GM18517 (cell line): Measurements from ENCODE around the gene STK39.
"Not testable (repeated sequence)": the region's sequence is repeated elsewhere in the genome, so short reads cannot be mapped to it uniquely, and the experiment has no call there.

ENCODE experiments used
- ATAC-seq: cut with Tn5 transposase; IDR thresholded peaks from one replicate; pipeline ENCODE4 v1.9.1; 2021; ENCODE audit warnings: mild to moderate bottlenecking, moderate library complexity; ENCODE audit not compliant: unreplicated experiment

The STK39 gene

DNA sequence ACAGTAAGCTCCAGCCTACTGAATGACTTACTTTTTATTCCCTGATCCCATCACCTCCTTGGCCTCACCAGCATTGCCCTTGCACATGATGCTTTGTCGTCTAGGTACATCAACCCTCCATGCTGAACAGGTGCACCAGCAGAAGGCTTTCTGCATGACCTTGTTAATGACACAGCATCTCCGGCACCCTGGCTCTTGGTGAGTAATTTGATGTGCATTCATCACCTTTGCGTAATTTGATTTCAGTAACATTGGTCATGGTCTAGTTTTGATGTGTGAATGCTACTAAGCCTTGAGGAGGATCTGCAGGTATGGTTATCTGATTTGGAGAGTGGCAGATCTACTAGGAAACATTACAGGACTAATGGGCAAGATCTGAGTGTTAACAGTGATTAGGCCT is 103.6 kb downstream of the STK39 start:
- no peak for ATAC-seq

DNA sequence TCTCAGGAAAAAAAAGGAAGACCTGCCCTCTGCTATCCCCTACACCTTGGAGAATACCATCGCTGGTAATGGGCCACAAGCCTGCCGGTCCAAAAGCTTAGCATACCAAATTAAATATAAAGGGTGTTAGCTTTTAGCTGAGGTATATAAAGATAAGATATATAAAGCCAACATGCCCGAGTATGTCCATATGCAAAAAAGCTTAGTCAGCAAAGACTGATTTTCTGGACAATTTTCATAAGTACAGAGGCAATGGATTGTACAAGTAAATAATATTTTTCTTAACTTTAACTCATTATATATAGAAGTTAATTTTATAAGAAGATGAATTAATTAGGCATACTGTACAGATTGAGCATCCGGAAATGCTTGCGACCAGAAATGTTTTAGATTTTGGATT is 106.5 kb downstream of the STK39 start:
- ATAC-seq = no peak

DNA sequence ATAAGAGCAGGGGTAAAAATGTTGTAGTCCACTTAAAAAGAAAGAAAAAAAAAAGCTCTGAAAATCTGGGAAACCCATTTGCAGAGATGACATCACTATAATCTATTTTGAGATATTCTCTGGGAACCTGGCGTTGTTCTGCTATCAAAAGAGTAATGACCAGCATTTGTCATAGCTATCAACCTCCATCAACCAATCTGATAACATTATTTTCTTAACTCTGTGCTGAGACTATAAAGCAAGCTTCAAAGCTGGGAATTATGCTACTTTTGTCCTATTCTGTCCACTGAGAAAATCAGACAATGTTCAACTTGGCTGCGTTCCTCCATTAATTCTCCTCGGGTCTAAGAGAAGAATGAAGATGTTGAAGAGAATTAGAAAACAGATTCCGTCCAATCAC is 107.5 kb downstream of the STK39 start:
- ATAC-seq = no peak

DNA sequence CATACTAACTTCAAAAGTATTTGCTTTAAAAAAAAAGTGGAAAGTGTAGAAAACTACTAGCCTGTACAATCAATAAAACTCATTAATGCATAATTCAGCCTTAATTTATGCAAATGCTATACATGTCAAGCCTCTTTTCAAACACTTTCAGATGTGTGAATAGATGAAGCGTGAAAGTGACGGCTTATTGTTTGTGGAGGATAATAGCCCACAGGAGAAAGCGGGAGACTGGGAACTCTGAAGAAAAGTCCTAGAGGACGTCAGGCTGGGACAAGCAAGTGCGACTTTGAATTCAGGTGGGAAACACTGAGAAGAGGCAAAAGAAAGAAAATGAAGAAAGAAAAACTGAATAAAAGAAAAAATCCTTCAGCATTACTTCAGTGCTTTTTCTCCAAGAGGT is 108.5 kb downstream of the STK39 start:
- no peak for ATAC-seq

DNA sequence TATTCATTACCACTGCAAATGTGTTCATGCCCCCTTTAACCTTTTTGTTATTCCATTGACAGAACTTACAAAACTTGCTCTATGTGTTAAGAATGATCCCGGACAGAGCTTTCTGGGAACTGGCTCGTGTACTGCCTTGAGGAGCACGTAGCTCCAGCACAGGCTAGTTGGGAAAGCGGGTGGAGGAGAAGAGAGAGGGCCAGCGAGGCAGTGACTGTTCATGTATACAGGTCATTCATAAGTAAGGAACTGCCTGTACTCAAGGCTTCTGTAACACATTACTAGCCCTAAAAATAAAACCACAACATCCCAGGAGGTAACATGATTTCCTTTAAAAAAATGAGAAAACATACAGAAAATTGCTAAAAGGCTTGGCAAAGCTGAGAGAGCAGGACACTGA is 109.0 kb downstream of the STK39 start:
- no peak for ATAC-seq

DNA sequence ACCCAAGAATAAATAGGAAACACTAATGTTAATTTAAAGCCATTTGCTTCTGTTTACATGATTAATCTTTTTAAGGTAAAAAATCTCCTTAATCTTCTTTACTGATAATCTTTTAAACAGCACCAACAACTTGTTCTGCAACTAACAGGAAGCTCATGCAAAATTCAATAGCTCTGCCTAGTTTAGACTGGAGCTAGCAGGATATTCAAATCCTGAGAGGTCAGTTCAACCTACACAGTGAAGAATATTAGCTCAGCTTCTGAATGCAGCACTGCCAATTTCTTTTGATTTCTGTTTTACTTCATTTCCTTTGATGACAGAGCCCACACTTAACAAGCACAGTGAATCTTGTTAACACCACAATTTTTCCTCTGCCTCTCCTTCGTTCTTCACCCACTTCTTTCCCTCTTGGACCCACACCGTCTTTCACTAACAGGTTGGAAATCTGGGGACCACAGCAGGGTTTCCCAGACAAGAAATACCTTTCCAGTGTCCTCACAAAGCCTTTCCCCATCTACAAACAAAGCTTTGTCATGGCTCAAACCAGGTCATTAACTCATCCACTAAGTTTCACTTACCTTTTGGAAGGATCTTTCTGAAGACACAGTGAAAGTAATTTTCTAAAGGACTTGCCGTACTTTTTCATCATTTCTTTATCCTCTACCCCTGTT is 109.8 kb downstream of the STK39 start:
- ATAC-seq = no peak

DNA sequence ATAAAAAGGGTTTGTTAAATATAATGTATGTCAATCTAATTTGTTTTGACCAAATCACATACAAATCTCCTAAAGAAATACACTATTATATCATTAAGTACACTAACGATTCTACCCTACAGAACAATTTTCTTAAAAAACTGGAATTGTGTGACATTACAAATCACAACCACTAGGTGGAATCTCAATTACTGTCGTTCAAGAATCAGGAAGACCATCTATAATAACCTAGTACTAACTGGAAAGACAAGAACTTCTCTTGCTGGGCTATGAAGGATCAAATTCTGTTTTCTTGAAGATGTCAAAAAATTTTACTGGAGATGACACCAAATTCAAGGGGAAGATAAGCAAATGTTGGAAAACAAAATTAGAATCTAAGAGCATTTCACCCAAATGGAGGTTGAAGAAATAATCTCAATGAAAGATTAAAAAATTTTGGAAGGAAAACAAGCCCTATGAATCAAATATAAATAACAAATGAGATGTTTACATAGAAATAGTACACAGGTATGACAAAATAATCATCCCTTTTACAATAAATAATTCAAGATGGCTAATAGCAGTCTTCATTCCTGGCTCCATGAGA is 110.9 kb downstream of the STK39 start:
- ATAC-seq = peak; percentile 84

DNA sequence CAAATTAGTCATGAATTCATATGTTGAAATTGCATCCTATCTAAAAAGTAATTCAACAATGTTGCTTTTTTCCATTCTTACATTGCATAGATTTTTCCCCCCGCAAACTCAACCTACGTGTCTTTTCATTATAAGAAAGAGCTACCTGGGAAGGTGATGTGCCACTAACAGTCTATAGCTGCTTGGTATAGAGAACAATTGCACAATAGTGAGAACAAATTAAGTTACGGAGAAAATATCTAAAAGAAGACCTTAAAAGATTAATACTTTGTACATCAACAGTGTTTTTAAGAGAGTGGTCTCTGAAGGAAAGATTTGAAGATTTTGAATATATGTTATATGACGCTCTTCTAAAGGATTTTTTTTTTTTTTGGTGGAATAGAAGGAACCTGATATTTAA is 111.8 kb downstream of the STK39 start:
- ATAC-seq = no peak

DNA sequence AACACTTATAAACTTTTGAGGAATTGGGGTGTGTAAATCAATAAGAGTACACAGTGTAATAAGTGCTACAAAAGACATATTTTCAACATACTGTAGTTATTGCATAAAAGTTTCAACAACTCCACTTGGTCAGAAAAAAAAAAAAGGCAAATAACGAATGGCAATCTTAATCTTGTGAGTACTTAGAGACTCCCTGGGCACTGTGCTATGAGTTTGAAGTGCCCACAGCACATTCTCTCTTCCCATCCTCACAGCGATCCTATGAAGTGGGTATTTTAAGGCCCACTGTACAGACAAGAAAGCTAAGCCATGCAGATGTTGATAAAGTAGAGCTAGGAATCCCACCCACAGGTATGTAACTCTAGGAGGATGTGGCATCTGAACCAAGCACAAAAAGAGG is 112.3 kb downstream of the STK39 start:
- ATAC-seq = no peak

DNA sequence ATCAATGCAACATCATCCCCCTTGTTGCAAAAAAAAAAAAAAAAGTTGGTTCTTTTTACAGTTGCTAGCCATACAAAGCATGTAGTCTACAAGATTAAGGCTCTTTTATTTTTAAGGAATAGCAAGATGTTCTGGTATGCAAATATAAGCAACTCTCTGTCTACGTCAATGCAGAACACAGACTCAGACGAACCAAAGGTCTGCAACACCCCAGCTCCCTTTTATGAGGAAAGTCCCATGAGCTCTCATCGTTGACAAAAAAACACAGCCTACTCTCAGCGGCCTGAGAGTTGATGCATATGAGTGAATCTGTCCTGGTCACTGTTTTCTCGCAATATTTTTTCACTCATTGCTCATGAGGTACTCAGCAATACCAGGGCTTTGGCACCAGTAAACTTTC is 112.9 kb downstream of the STK39 start:
- ATAC-seq = no peak

DNA sequence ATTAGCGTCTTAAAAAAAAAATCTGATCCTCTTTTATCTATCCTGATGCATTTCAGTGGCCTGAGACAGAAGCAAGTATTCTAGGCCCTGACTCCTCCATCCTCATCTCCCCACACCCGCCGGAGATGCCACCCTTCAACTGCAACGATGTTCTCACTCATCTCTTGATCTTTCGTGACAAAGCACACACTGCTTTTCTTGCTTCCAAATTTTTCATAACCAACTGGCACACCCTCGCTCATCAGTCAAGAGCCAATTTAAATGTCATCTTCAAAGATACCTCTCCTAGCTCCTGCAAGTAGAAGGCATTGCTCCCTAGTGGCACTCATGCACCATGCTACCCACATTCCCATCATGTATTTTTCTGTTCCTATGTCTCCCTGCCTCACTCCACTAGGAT is 115.0 kb downstream of the STK39 start:
- ATAC-seq = no peak

DNA sequence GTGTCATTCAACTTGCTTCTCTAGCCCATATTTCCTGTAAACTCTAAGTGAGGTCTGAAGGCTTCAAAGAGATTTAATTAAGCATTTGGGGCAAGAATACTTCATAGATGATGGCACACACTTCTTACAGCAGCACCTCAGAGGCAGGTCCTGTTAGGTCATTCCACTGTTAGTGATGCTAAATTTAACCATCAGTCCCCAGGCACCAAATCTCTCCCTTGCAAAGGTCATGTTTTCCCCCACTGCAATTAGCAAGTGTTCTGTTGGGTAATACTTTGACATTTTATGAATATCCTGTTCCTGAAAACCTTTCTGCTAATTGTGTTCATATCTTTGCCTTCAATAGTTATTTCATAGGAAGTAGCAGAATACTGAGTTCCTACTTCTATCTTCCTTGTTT is 117.0 kb downstream of the STK39 start:
- no peak for ATAC-seq

DNA sequence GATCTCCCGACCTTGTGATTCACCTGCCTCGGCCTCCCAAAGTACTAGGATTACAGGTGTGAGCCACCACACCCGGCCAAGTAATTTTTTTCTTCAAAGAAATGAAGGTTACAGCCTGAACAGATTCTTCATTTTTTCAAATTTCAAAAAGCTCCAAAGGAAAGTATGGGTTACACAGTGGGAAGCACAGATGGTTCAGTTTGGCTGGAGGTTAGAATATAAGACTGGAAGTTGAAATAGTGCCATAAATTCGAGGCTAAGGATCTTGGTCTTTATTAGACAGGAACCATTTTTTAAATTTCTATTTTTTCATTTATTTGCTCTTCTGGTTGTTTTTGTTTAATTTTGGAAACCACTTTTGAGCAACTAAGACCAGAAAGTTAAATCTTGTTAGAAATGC is 120.0 kb downstream of the STK39 start:
- no peak for ATAC-seq

DNA sequence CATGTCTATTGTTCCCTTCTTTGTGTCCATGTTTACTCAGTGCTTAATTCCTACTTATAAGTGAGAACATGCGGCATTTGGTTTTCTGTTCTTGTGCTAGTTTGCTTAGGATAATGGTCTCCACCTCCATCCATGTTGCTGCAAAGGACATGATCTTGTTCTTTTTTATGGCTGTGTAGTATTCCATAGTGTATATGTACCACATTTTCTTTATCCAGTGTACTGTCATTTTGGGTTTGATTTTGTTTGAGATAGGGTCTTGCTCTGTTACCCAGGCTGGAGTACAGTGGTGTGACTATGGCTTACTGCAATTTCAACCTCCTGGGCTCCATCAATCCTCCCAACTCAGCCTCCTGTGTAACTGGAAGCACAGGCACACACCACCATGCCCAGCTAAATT is 125.2 kb downstream of the STK39 start:
- ATAC-seq = not testable (repeated sequence)

DNA sequence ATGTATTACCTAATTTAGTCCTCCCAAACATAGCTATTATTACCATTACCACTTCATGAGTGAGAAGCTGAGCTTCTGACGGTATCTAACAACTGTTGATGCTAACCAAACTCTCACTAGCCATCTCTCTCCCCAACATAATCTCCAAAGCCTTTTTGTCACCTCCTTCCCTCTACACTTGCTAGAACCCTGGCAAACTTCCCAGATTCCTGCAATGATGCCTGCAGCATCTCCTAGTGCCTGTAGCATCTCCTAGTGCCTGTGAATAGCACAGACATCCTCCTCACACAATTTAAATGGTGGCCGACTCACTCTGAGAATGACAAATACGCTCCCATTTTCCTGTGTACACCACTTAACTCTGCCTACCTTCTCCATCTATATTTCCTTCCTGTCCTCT is 126.7 kb downstream of the STK39 start:
- no peak for ATAC-seq

DNA sequence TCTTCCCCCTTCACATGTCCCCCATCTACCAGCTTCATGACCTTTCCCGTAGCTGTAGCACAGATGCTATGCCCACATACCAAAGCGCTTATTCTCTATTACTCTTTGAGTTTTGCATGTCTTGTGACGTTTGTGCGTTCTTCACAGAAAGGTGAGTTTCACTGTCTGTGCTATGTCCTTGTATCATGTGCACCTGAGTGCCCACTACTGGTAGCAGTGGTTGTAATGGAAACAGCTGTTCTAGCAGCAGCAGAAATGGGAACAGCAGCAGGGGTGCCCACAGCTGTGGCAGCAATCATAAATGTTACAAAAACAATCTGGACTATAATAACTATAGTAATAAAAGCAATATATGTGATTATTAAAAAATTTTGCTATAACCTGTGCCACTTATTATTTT is 127.1 kb downstream of the STK39 start:
- ATAC-seq = no peak

DNA sequence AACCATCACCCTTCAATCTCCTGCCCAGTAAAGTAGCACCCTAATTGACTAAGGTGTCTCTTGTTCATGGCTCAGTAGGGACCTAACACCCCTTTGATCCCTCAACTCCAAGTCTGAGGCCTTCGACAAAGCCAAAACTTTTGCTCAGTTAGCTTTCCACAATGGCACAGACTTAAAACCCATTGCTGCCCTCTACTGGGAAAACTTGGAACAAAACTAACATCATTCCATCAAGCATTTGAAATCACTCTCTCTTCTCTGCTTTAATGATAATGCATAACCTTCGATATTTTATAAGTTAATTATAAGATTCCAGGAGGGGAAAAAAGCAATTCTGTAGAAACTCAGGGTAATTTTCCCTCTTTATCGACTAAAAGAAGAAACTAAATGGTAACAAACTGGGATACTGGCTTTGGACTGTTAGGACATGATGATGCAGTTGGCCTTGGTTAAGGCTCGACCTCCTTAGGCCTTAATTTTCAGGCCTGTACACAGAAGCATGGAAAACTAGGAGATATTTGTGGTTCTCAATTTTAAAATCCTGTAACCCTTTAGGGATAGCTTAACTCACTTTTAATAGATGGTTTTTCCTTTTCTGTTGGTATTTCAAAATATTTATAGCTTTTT is 127.8 kb downstream of the STK39 start:
- ATAC-seq = peak; percentile 71

DNA sequence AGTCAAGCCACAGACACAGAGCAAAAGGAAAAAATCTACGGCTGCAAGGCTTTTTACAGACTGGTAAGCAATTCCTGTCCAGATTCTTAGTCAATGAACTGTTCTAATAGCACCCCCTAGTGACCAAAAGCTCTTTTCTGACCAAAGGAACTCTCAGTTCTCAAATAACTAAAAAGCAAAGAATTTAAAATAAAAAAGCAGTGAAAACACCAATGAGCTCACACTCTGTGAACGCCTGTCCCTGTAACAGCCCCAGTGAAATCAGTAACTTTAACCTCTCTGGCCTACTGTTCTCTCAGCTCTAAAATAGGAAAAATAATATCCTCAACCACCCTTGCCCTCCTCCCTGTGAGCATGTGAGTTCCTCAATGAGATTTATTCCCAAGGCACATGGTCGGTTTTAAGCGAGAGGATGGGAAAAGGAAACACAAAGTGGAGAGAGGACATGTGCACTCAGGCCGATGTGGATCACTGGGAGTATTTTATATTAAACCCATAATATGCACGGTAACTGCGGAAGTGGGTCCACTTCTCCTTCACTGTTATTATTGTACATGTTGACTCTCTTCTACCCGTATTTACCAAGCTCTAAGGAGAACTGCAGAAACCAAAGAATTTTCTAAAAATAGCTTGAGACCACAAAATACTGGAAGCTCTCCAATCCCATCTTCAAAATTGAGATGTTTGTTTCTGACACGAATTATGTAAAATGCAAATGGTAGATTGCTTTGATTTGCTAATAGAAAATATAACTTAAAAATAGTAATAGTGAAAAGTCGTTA is 128.5 kb downstream of the STK39 start:
- ATAC-seq = peak; percentile 70

DNA sequence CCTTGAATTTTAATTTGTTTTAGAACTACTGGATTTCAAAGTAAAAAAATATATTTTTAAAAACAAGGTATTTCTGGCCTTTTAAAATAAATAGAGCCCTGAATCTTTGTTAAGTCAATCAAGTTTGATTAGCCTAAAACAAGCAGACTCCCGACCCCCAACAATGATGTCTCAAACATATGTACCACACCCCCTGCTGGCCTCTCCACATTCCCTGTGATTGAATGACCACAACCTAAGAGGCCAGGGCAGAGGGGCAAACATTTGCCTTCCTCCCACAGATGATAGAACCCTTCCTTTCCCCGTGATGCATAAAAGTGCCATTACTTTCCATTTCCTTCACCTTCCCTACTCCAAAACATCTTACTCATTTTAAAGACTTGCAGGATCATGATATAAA is 130.9 kb downstream of the STK39 start:
- no peak for ATAC-seq

DNA sequence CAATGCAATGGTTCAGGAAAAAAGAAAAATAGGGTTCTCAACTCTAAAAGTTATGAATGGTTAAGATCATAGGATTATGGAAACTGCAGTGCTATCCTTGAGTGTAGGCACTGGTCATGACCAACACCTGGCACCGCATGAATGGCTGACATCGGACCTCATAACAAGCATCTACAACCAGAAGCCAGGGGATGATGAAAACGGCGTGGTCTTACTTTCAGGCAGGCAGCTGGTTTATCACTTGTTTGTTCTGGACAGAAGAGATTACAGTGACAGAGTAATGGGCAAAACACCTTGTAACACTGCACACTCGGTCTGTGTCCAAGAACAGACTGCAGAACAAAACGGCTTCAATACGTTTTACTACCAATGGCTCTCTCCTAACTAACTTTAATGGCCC is 132.8 kb downstream of the STK39 start:
- ATAC-seq = no peak

DNA sequence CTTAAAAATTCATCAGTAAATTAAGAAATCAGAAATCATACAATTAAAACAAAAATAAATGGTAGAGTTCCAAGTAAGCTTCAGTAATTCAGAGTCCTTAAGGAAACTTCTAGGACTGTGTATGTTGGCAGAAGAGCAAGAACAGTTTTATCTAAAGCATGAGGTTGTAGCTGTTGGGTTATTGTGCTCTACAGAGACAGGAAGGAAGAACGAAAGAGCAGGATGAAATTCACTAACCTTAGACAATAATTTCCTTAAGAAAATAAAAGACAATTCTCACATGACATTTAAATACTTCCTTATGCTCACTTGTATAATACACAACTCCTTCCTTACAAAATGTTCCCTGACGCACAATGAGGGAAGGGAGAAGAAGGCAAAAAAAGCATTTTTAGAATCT is 133.4 kb downstream of the STK39 start:
- ATAC-seq = no peak

DNA sequence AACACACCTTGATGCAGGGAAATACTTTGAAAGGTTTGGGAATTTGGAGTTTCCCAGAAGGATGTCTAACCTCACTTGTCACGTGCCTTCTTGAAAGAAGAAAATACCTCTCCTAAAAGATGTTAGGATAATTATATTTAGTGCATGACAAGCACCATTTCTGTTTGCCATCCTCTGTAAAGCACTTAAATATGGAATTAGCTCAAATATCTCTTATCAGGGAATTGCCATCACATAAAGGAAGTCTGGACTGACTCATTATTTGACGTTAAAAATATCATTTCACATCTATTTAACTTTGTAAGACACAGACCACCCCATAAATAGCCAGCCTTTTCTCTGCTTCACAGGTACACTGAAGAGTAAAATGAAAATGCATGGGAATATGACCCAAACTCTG is 140.1 kb downstream of the STK39 start:
- ATAC-seq = no peak
